Occipital lobe (tissue), 2 donors: ENCODE results near the gene RBM38. TPM values are rescaled to one million over a fixed set of nuclear protein-coding genes. Genes with fewer than 3 reads are reported as not detected.

Experiments
- DNase-seq: peaks from one replicate; lab custom pipeline; 2025; lab: John Stamatoyannopoulos, UW
- total RNA-seq: library from RNA; depleted of rRNA; stranded (reverse); fragments of >200 nt; gene quantifications from one replicate; pipeline ENCODE4 v1.2.3, GENCODE V29; 2014

RBM38 gene
- total RNA-seq, 1 donor from 2014 or later = 11.2 TPM

- DNase-seq = peak; percentile 46
Measured at GRCh38 chr20:57435498-57436222, 44.5 kb downstream of the RBM38 start.

GRCh38 chr20:57436223-57436545 lies 45.0 kb downstream of the RBM38 start:
- no peak for DNase-seq

GRCh38 chr20:57437267-57437666 lies 46.1 kb downstream of the RBM38 start:
- no peak for DNase-seq

GRCh38 chr20:57437672-57438330 lies 46.6 kb downstream of the RBM38 start:
- DNase-seq = no peak

GRCh38 chr20:57438552-57438951 lies 47.4 kb downstream of the RBM38 start:
- no peak for DNase-seq

- DNase-seq = no peak
Measured at GRCh38 chr20:57439432-57439831, 48.2 kb downstream of the RBM38 start.

GRCh38 chr20:57439993-57440392 lies 48.8 kb downstream of the RBM38 start:
- no peak for DNase-seq

GRCh38 chr20:57440678-57441509 lies 49.7 kb downstream of the RBM38 start:
- DNase-seq = peak; percentile 80

- DNase-seq = no peak
Measured at GRCh38 chr20:57441510-57442154, 50.4 kb downstream of the RBM38 start.

- no peak for DNase-seq
Measured at GRCh38 chr20:57442158-57442887, 51.1 kb downstream of the RBM38 start.

GRCh38 chr20:57442888-57443239 lies 51.7 kb downstream of the RBM38 start:
- DNase-seq = no peak

- no peak for DNase-seq
Measured at GRCh38 chr20:57443349-57444265, 52.4 kb downstream of the RBM38 start.

GRCh38 chr20:57444394-57445048 lies 53.3 kb downstream of the RBM38 start:
- no peak for DNase-seq

- no peak for DNase-seq
Measured at GRCh38 chr20:57445298-57445697, 54.1 kb downstream of the RBM38 start.

- DNase-seq = no peak
Measured at GRCh38 chr20:57445774-57446173, 54.6 kb downstream of the RBM38 start.

- DNase-seq = no peak
Measured at GRCh38 chr20:57448764-57449354, 57.7 kb downstream of the RBM38 start.

- DNase-seq = no peak
Measured at GRCh38 chr20:57449398-57450354, 58.5 kb downstream of the RBM38 start.

- DNase-seq = no peak
Measured at GRCh38 chr20:57450419-57450818, 59.2 kb downstream of the RBM38 start.
